Occipital lobe (tissue), 2 donors: ENCODE results near the gene FKBP1A. TPM values are rescaled to one million over a fixed set of nuclear protein-coding genes. Genes with fewer than 3 reads are reported as not detected.

Experiments
- DNase-seq: peaks from one replicate; lab custom pipeline; 2025; lab: John Stamatoyannopoulos, UW
- total RNA-seq: library from RNA; depleted of rRNA; stranded (reverse); fragments of >200 nt; gene quantifications from one replicate; pipeline ENCODE4 v1.2.3, GENCODE V29; 2014

Gene FKBP1A
- total RNA-seq, 1 donor from 2014 or later = 79.4 TPM

GRCh38 chr20:1332749-1333300, 60.0 kb downstream of the FKBP1A start:
- DNase-seq = no peak

GRCh38 chr20:1331801-1332453, 60.9 kb downstream of the FKBP1A start:
- no peak for DNase-seq

GRCh38 chr20:1331101-1331500, 61.8 kb downstream of the FKBP1A start:
- DNase-seq = no peak

- no peak for DNase-seq
These were observed 62.6 kb downstream of the FKBP1A start for GRCh38 chr20:1330075-1330830.

GRCh38 chr20:1328680-1329330, 64.0 kb downstream of the FKBP1A start, which contains the start of gene SDCBP2:
SDCBP2 (minus strand) TSS chr20:1329139; CDS start chr20:1320416, 8,723 bp downstream.
- DNase-seq = no peak

GRCh38 chr20:1327827-1328679, 64.8 kb downstream of the FKBP1A start:
- no peak for DNase-seq

GRCh38 chr20:1327241-1327653, 65.6 kb downstream of the FKBP1A start:
- peak; percentile 73 for DNase-seq

- no peak for DNase-seq
These were observed 66.6 kb downstream of the FKBP1A start for GRCh38 chr20:1326031-1326930.

GRCh38 chr20:1325173-1326030, 67.5 kb downstream of the FKBP1A start:
- peak; percentile 91 for DNase-seq

GRCh38 chr20:1324598-1325172, 68.2 kb downstream of the FKBP1A start:
- no peak for DNase-seq

- DNase-seq = no peak
These were observed 68.8 kb downstream of the FKBP1A start for GRCh38 chr20:1323830-1324597.

- no peak for DNase-seq
These were observed 69.6 kb downstream of the FKBP1A start for GRCh38 chr20:1323256-1323655.

GRCh38 chr20:1322511-1323245, 70.2 kb downstream of the FKBP1A start:
- no peak for DNase-seq

- DNase-seq = no peak
These were observed 71.3 kb downstream of the FKBP1A start for GRCh38 chr20:1321654-1321939.

- DNase-seq = no peak
These were observed 71.8 kb downstream of the FKBP1A start for GRCh38 chr20:1320902-1321653.

GRCh38 chr20:1320016-1320415, 72.8 kb downstream of the FKBP1A start:
- DNase-seq = no peak

GRCh38 chr20:1319462-1319861, 73.4 kb downstream of the FKBP1A start:
- DNase-seq = no peak
